Hepatocyte (in vitro differentiated cells): ENCODE measurements around the gene NRARP. TPM values are rescaled to one million over a fixed set of nuclear protein-coding genes. Genes with fewer than 3 reads are reported as not detected.

ENCODE experiments used
- DNase-seq: peaks from one replicate; pipeline ENCODE4 v3.0.0-alpha.2; 2016; ENCODE audit warnings: low spot score
- H2AFZ ChIP-seq: fragments of 200-600 bp; sonication (generic); 2 replicates; pipeline ENCODE4 v1.6.0; 2016; ENCODE audit warnings: antibody characterized with exemption, mild to moderate bottlenecking
- H3K27ac ChIP-seq: fragments of 200-600 bp; sonication (generic); 2 replicates; pipeline ENCODE4 v1.5.1; 2016; ENCODE audit warnings: mild to moderate bottlenecking
- H3K27me3 ChIP-seq: fragments of 200-600 bp; sonication (generic); 2 replicates; pipeline ENCODE4 v1.6.1; 2016
- H3K36me3 ChIP-seq: fragments of 200-600 bp; sonication (generic); replicated peaks from 2 replicates; pipeline ENCODE4 v1.5.1; 2016; ENCODE audit warnings: low read depth; ENCODE audit not compliant: insufficient read depth
- H3K4me1 ChIP-seq: fragments of 200-600 bp; sonication (generic); 2 replicates; pipeline ENCODE4 v1.5.1; 2016; ENCODE audit warnings: mild to moderate bottlenecking, moderate library complexity; ENCODE audit not compliant: insufficient read depth
- H3K4me2 ChIP-seq: fragments of 200-600 bp; sonication (generic); 2 replicates; pipeline ENCODE4 v1.6.0; 2016
- H3K4me3 ChIP-seq: fragments of 200-600 bp; sonication (generic); 2 replicates; pipeline ENCODE4 v1.5.1; 2016; ENCODE audit warnings: mild to moderate bottlenecking
- H3K79me2 ChIP-seq: fragments of 200-600 bp; sonication (generic); 2 replicates; pipeline ENCODE4 v1.6.0; 2017; ENCODE audit warnings: mild to moderate bottlenecking
- H3K9me2 ChIP-seq: fragments of 200-600 bp; sonication (generic); replicated peaks from 2 replicates; pipeline ENCODE4 v1.6.0; 2017; ENCODE audit warnings: mild to moderate bottlenecking; ENCODE audit not compliant: insufficient read depth
- H3K9me3 ChIP-seq: fragments of 200-600 bp; sonication (generic); 2 replicates; pipeline ENCODE4 v1.5.1; 2016; ENCODE audit warnings: low read depth, mild to moderate bottlenecking
- H4K20me1 ChIP-seq: fragments of 200-600 bp; sonication (generic); 2 replicates; pipeline ENCODE4 v1.6.0; 2016; ENCODE audit warnings: mild to moderate bottlenecking; ENCODE audit not compliant: insufficient read depth, poor library complexity, severe bottlenecking
- EZH2 ChIP-seq: fragments of 200-600 bp; sonication (generic); IDR thresholded peaks from 2 replicates; pipeline ENCODE4 v1.6.1; 2016; ENCODE audit warnings: antibody characterized with exemption, mild to moderate bottlenecking, borderline replicate concordance
- EZH2phosphoT487 ChIP-seq: fragments of 200-600 bp; sonication (generic); IDR thresholded peaks from one replicate; pipeline ENCODE4 v1.6.1; 2018; ENCODE audit warnings: antibody characterized with exemption, mild to moderate bottlenecking, low read depth, moderate library complexity; ENCODE audit not compliant: unreplicated experiment, severe bottlenecking
- WGBS: methylation state at CpG from one replicate; pipeline ENCODE4 v1.1.6; 2016; ENCODE audit warnings: low lambda C conversion rate; ENCODE audit errors: missing lambda C conversion rate; 5-methylcytosine and 5-hydroxymethylcytosine counted together
- polyA plus RNA-seq: library from polyadenylated mRNA; unstranded; fragments of >200 nt; fragmentation: Nextera tagmentation; extraction: Ambion mirVana; gene quantifications from 2 replicates; pipeline ENCODE4 v1.2.1, GENCODE V29; 2016
- total RNA-seq: library from RNA; depleted of rRNA; stranded (reverse); fragments of >200 nt; gene quantifications from 2 replicates; pipeline ENCODE4 v1.2.3, GENCODE V29; 2014
- TF ChIP-seq, protein P1 (sequence below): fragments of 200-600 bp; sonication (generic); IDR thresholded peaks from 2 replicates; pipeline ENCODE4 v1.5.1; 2016; ENCODE audit warnings: antibody characterized with exemption, mild to moderate bottlenecking; ENCODE audit not compliant: poor library complexity

NRARP gene
- total and polyA plus RNA-seq, 2 experiments from 2014 or later = 5.3 to 18.7 TPM

DNA sequence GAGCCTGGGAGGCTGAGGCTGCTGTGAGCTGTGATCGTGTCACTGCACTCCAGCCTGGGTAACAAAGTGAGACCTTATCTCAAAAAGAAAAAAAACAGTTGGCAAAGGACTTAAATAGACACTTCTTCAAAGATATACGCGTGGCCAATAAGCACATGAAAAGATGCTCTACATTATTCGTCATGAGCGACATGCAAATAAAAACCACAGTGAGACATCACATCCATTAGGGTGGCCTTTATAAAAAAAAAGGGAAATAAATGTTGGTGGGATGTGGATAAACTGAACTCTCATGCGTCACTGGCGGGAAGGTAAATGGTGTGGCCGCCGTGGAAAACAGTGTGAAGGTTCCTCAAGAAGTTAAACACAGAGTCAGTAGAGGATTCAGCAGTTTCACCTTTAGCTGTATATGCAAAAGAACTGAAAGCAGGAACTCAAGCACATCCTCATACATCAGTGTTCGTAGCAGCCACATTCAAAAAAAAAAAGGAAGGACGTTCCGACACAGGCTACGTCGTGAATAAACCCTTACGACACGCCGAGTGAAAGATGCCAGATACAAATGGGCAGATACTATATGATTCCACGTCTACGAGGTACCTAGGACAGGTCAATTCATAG lies 24.5 kb upstream of the NRARP start:
- no peaks in the 10 kb centered on the region for H3K27me3 ChIP-seq
- no peaks in the 10 kb centered on the region for H3K9me2 ChIP-seq
- no peak overlapping the region for H3K4me3 ChIP-seq
- no peak overlapping the region for H3K27ac ChIP-seq
- no peak overlapping the region for H3K4me2 ChIP-seq
- 93% methylated on average over 19 of the region's 19 CpGs for WGBS
- no peaks in the 10 kb centered on the region for H3K79me2 ChIP-seq
- H4K20me1 ChIP-seq = no peaks in the 10 kb centered on the region
- H2AFZ ChIP-seq = no peak overlapping the region
- DNase-seq = no peak
- no peaks in the 10 kb centered on the region for H3K4me1 ChIP-seq
- H3K36me3 ChIP-seq = no peaks in the 10 kb centered on the region
- TF ChIP-seq EZH2phosphoT487 = no peak
- no peak for TF ChIP-seq EZH2
- H3K9me3 ChIP-seq = no peaks in the 10 kb centered on the region

DNA sequence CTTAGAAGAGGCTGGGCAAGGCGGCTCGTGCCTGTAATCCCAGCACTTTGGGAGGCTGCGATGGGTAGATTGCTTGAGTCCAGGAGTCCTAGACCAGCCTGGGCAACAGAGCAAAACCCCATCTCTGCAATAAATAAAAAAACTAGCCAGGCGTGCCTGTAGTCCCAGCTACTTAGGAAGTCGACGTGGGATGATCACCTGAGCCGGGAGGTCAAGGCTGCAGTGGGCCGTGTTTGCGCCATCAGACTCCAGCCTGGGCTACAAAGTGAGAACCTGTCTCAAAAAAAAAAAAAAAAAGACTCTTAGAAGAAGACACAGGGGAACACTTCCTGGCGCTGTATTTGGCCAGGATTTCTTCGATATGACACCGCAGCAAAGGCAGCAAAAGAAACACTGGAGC lies 23.7 kb upstream of the NRARP start:
- no peaks in the 10 kb centered on the region for H4K20me1 ChIP-seq
- WGBS = 94% methylated on average over 12 of the region's 12 CpGs

DNA sequence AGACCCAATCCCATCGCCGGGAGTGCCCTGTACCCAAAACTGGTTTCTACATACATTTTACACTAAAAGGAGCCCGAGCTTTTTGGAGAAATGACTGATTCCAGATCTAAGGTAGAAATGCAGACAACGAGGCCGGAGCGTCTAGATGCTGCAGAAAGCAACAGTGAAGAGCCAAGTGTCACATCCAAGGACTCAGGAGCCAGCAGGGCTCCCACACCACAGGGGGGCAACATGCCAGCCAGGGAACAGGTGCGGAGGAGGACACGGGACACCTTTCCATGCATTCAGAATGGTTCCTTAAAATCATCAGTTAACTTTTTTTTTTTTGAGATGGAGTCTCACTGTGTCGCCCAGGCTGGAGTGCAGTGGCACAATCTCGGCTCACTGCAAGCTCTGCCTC lies 23.1 kb upstream of the NRARP start:
- H3K4me1 ChIP-seq = no peaks in the 10 kb centered on the region
- WGBS = 93% methylated on average over 10 of the region's 10 CpGs
- no peak for TF ChIP-seq EZH2phosphoT487
- H3K9me3 ChIP-seq = no peaks in the 10 kb centered on the region
- no peak overlapping the region for H3K27ac ChIP-seq
- H3K36me3 ChIP-seq = no peaks in the 10 kb centered on the region
- H3K4me3 ChIP-seq = no peak overlapping the region
- no peak for DNase-seq
- H4K20me1 ChIP-seq = no peaks in the 10 kb centered on the region
- no peaks in the 10 kb centered on the region for H3K79me2 ChIP-seq
- H3K27me3 ChIP-seq = no peaks in the 10 kb centered on the region
- no peak overlapping the region for H2AFZ ChIP-seq
- H3K9me2 ChIP-seq = no peaks in the 10 kb centered on the region
- H3K4me2 ChIP-seq = no peak overlapping the region

More for the DNA sequence above, 23.7 kb upstream of the NRARP start:
- DNase-seq = no peak
- no peaks in the 10 kb centered on the region for H3K79me2 ChIP-seq
- H3K4me3 ChIP-seq = no peak overlapping the region
- TF ChIP-seq, protein P1, sequence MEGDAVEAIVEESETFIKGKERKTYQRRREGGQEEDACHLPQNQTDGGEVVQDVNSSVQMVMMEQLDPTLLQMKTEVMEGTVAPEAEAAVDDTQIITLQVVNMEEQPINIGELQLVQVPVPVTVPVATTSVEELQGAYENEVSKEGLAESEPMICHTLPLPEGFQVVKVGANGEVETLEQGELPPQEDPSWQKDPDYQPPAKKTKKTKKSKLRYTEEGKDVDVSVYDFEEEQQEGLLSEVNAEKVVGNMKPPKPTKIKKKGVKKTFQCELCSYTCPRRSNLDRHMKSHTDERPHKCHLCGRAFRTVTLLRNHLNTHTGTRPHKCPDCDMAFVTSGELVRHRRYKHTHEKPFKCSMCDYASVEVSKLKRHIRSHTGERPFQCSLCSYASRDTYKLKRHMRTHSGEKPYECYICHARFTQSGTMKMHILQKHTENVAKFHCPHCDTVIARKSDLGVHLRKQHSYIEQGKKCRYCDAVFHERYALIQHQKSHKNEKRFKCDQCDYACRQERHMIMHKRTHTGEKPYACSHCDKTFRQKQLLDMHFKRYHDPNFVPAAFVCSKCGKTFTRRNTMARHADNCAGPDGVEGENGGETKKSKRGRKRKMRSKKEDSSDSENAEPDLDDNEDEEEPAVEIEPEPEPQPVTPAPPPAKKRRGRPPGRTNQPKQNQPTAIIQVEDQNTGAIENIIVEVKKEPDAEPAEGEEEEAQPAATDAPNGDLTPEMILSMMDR = no peak
- TF ChIP-seq EZH2phosphoT487 (no peak), EZH2 (no peak)
- no peaks in the 10 kb centered on the region for H3K4me1 ChIP-seq
- no peaks in the 10 kb centered on the region for H3K27me3 ChIP-seq
- H3K4me2 ChIP-seq = no peak overlapping the region
- H3K36me3 ChIP-seq = no peaks in the 10 kb centered on the region
- H3K9me3 ChIP-seq = no peaks in the 10 kb centered on the region
- H2AFZ ChIP-seq = no peak overlapping the region
- H3K27ac ChIP-seq = no peak overlapping the region
- H3K9me2 ChIP-seq = no peaks in the 10 kb centered on the region

DNA sequence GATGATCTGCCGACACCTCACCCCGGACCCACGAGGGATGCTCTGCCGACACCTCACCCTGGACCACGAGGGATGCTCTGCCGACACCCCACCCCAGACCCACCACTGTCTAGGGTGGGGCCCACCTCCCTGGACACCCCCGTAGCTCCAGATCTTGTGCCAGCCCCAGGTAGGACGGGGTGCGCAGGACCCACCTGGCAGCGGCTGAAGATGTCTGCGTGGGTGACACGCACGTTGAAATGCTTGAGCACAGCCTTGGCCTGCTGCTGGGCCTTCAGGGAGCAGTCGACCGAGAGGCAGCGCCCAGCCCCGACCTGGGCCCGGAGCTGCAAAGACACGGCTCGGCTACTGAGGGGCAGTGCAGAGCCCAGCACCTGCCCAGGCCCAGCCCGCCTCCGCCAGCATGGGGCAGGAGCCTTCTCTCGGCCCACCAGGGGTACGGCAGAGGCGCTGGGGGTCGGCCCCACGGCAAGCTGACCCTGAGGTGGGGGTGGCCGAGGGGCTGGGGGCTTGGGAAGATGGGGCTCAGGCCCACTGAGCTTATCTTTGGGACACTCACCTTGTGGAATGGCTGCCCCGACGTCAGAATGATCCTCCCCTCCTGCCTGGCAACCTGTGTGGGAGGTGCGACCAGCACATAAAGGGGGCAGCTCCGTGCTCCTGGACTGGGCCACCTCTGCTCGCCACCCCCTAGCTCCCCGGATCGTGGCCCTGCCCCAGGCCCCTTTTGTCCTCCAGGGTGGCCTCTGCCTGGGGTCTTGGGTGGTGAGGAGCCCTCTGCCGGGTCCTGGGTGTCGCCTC lies 21.7 kb upstream of the NRARP start:
- Histone ChIP-seq H2AFZ (no peak overlapping the region), H3K4me2 (no peak overlapping the region), H3K79me2 (no peaks in the 10 kb centered on the region), H4K20me1 (no peaks in the 10 kb centered on the region), H3K9me2 (no peaks in the 10 kb centered on the region), H3K4me1 (no peaks in the 10 kb centered on the region), H3K36me3 (no peaks in the 10 kb centered on the region), H3K4me3 (no peak overlapping the region), H3K27ac (no peak overlapping the region), H3K9me3 (no peaks in the 10 kb centered on the region), H3K27me3 (no peaks in the 10 kb centered on the region)
- no peak for DNase-seq
- TF ChIP-seq EZH2phosphoT487 = no peak
- WGBS = 95% methylated on average over 33 of the region's 37 CpGs
